DND-41 (cell line): ENCODE measurements around the gene COL6A2.

Experiments
- EZH2 ChIP-seq: IDR thresholded peaks from 3 replicates; pipeline ENCODE4 v1.6.1; 2012; ENCODE audit warnings: borderline replicate concordance, low read depth, mild to moderate bottlenecking, moderate library complexity, low read length, inconsistent platforms; ENCODE audit not compliant: severe bottlenecking
- TF ChIP-seq, protein P1 (sequence below): IDR thresholded peaks from 2 replicates; pipeline ENCODE4 v1.5.1; 2012; ENCODE audit warnings: borderline replicate concordance, low read length, moderate library complexity, mild to moderate bottlenecking; ENCODE audit not compliant: poor library complexity, severe bottlenecking; ENCODE audit errors: extremely low read depth

DNA sequence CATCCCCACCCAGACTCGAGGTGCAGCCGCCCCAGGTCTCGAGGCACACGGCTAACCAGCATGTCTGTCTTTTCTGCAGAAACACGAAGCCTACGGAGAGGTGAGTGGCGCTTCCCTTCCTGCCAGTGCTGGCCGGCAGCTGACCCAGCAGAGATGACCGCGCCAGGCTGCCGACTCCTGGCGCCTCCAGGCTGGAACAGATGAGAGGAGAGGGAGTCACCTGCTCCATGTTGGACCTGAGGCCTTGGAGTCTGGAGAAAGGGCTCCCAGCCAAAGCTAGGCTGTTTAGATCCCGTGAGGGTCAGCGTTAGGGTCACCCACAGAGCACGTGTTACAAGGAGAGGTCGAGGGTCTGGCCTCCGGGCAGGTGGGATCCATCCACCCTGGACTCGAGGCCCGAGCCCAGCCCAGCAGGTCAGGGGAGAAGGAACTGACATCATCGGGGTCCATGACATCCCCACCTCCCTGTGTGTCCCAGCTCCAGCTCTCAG lies 14.9 kb downstream of the COL6A2 start:
- no peak for TF ChIP-seq EZH2
- TF ChIP-seq, protein P1, sequence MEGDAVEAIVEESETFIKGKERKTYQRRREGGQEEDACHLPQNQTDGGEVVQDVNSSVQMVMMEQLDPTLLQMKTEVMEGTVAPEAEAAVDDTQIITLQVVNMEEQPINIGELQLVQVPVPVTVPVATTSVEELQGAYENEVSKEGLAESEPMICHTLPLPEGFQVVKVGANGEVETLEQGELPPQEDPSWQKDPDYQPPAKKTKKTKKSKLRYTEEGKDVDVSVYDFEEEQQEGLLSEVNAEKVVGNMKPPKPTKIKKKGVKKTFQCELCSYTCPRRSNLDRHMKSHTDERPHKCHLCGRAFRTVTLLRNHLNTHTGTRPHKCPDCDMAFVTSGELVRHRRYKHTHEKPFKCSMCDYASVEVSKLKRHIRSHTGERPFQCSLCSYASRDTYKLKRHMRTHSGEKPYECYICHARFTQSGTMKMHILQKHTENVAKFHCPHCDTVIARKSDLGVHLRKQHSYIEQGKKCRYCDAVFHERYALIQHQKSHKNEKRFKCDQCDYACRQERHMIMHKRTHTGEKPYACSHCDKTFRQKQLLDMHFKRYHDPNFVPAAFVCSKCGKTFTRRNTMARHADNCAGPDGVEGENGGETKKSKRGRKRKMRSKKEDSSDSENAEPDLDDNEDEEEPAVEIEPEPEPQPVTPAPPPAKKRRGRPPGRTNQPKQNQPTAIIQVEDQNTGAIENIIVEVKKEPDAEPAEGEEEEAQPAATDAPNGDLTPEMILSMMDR, result no peak
